Erythroblast (primary cell): ENCODE measurements around the gene REELD1.

ENCODE experiments used
- GATA1 ChIP-seq: IDR thresholded peaks from 2 replicates; pipeline ENCODE4 v1.6.1; 2011; ENCODE audit warnings: low read depth, mild to moderate bottlenecking, control low read depth, low read length, moderate library complexity
- POLR2A ChIP-seq: IDR thresholded peaks from 2 replicates; pipeline ENCODE4 v1.6.1; 2011; ENCODE audit warnings: mild to moderate bottlenecking, low read length

DNA sequence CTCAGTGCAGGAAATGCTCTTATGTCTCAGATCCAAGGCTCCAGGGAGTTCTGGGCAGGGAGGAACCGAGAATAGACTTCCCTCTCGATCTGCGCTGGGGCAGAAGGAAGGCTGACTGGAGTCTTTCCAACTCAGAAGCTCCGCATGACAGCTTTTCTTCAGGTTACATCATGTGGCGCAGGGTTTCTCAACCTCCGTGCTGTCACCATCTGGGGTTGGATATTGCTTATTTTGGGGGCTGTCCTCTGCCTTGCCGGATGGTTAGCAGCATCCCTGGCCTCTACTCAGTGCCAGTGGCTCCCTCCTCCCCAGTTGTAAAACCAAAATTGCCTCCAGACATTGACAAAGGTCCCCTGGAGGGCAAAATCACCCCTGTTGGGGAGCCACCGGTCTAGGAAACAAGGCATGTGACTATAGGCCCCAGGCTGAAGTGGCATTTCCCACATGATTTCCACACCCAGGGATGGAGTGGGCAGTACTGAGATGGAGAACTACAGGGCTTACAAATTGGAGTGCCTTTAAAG is 21.4 kb downstream of the REELD1 start:
- TF ChIP-seq POLR2A (no peak), GATA1 (no peak)
